Left lobe of liver (tissue), 2 donors: Measurements from ENCODE around the gene EFCAB6. TPM values are rescaled to one million over a fixed set of nuclear protein-coding genes. Genes with fewer than 3 reads are reported as not detected.
"Not testable (repeated sequence)": the region's sequence is repeated elsewhere in the genome, so short reads cannot be mapped to it uniquely, and the experiment has no call there.

Source experiments
- ATAC-seq: fragments of 200-7000 bp; cut with Tn5 transposase; one replicate; pipeline ENCODE4 v1.9.1; 2020; ENCODE audit warnings: mild to moderate bottlenecking, moderate library complexity
- DNase-seq: peaks from one replicate; pipeline ENCODE4 v3.0.0-alpha.2; 2020; ENCODE audit warnings: low spot score
- total RNA-seq: library from RNA; stranded (reverse); gene quantifications from one replicate; pipeline ENCODE4 v1.2.1, GENCODE V29; 2021
- donor health status: DM: no; HTN: no; CAD: no; lungs with moderate emphysema.
- donor health status: DM: no; HTN: yes; CAD: no.

The EFCAB6 gene
- total RNA-seq, 1 donor from 2014 or later = 0.45 TPM

GRCh38 chr22:43723816-43724215 lies 88.3 kb downstream of the EFCAB6 start:
- no peak for ATAC-seq
- no peak for DNase-seq

GRCh38 chr22:43722444-43722843 lies 89.7 kb downstream of the EFCAB6 start:
- no peak for ATAC-seq
- no peak for DNase-seq

GRCh38 chr22:43720716-43721115 lies 91.4 kb downstream of the EFCAB6 start:
- ATAC-seq = no peak
- DNase-seq = no peak

GRCh38 chr22:43714104-43714503 lies 98.0 kb downstream of the EFCAB6 start:
- DNase-seq (no peak), ATAC-seq (no peak)

GRCh38 chr22:43711681-43712080 lies 100.4 kb downstream of the EFCAB6 start:
- ATAC-seq (no peak), DNase-seq (no peak)

DNA sequence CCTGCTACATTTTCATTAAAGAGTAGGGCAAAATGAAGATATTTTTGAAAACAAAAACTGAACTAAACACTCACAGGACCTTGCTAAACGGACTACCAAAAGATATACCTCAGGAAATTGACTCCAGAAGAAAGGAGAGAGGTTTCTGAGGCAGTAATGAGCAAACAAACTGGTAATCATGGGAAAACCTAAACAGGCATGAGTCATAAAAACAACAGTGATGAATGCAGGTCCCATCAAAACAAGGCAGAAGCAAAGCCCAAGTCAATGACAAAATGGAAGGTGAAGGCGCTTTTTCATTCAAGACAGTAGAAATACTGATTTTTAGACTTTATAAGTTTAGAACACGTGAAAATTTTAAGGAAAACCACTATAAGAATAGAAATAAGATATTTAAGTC lies 104.5 kb downstream of the EFCAB6 start:
- DNase-seq (no peak), ATAC-seq (no peak)

DNA sequence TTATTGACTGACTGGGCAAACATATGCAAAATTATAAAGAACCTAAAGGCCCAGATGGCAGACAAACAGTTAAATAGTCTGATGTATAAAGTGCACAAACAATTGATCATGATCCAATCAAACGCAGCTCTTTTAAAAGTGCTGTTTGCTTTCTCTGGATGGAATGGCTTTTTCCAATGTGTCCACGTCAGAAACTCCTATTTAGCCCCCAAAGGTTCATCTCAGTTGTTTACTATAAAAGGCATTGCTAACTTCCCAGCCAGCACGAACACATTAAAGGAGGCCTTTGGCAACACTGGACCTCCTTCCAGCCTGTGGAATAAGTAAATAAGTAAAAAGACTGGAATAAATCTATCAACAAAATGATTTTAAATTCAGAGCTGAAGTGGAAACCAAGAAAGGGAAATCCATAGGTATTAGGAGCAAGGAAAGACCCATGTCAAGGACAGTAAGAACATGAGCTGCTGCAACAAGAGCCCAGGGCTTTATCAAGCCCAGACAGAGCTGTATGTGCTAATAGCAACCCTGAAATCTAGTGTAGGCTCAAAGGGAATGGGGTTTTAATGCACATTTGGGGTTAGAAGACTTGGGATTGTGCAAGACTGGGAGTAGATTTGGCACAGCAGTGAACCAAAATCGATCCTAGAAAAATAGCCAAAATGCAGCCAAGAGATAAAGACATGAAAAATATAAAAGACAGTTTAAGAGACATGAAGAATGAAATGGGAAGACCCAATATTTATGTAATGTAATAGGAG lies 105.4 kb downstream of the EFCAB6 start:
- ATAC-seq = peak; percentile 57
- no peak for DNase-seq

DNA sequence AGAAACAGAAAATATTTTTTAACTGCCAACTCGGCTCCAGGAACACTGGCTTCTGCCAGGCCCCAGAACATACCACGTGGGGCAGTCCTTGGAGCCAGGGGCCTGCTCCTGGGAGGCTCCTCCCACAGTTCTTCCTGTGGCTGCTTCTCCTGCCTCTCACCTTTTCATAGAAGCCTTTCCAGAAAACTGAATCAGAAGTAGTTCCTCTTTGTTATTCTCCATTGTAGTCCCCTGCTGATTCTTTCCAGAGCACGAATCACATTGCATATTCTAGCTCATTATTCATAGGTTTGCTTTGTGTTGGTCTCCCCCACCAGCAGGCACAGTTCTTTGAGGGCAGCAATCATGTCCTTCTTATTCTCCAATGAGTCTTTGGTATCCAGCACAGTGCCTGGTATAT lies 106.0 kb downstream of the EFCAB6 start:
- ATAC-seq (peak; percentile 26), DNase-seq (no peak)

GRCh38 chr22:43704051-43704450 lies 108.1 kb downstream of the EFCAB6 start:
- ATAC-seq = no peak
- DNase-seq = no peak

DNA sequence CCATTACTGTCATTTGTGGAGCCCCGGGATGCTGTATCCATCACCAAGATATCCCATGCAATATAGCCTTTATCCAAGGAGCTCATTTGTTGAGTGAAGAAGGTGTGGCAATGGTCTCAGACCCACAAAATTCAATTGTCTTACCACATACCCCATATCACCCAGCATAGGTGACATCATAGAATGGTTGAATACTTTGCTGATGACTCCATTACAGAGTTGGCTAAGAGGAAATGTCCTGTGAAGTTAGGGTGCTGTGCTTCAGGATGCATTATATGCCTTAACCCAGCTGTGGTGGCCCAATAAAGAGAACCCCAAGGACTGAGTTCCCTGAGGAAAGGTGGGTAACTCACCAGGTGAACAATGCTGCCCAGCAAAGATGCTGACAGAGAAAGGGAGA lies 113.7 kb downstream of the EFCAB6 start:
- ATAC-seq = no peak

DNA sequence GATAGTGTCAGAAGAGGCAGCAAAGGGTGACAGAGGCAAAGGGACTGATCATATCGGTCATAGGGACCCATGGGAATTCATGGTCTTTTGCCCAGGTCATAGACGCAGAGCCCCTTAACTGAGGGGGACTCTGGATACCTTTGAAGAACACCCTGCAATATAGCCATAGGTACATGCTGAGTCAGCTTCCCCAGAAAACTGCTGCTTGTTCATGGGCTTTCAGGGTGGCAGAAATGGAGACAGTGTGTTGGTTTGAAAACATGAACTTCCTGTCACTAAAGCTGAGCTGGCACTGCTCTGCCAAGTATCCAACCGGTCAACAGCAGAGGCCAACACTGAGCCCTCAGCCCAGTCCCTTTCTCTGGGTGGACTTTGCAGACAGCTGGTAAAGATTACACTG lies 114.2 kb downstream of the EFCAB6 start:
- ATAC-seq (no peak), DNase-seq (no peak)

More for the DNA sequence above, 113.7 kb downstream of the EFCAB6 start:
- no peak for DNase-seq

DNA sequence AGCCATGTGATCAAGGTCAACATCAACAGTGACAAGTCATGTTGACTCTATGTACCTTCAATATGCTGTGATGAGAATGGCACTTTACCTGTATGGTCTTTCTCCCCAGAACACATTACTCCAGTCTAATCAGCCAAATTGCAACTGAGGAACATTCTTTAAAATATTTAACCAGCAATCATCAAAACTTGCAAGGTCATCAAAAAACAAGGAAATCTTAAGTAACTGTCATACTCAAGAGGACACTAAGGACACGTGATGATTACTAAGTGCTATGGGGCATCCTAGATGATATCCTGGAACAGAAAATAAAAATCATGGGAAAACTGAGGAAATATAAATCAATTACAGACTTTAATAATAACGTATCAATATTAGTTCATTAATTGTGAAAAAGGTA lies 118.9 kb downstream of the EFCAB6 start:
- ATAC-seq = no peak
- DNase-seq = no peak

DNA sequence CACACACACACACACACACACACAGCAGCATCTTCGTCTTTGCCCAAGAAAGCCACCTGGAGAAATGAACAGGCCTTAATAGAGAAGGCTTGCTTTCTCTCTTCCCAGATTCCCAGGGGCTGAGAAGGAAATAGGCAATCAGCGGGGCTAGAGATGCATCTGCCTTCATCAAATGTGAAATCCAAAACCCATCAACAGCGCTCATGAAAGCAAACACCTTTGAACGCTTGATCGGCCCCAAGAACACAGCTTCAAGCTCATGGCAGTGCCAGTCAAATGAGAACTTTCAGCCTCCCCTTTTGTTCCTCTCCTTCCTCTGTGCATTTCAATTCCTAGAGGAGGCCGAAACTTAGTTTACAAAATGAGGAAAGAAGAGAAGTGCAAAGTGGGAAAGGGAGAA lies 122.7 kb downstream of the EFCAB6 start:
- DNase-seq (no peak), ATAC-seq (no peak)

DNA sequence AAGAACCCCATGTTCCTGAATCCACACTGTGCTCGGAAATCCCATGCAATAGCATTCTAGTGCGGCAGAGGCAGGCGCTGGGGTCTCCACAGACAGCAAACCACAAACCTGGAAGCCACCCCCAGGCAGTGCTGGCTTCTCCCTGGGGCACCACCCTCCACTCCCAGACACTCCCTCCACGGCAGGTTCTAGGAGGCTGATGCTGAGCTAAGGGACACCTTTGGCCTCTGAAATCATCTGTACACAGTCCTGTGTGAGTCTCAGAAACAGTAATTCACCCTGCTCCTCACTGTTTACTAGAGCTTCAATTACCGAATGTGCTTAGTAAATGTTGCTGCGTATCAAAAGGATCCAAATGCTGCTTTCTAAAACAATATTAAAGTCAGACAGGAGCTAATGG lies 129.3 kb downstream of the EFCAB6 start:
- ATAC-seq (no peak), DNase-seq (no peak)

GRCh38 chr22:43681731-43682360 lies 130.3 kb downstream of the EFCAB6 start:
- DNase-seq (no peak), ATAC-seq (no peak)

GRCh38 chr22:43670513-43670912 lies 141.6 kb downstream of the EFCAB6 start:
- DNase-seq (no peak), ATAC-seq (peak; percentile 87)

DNA sequence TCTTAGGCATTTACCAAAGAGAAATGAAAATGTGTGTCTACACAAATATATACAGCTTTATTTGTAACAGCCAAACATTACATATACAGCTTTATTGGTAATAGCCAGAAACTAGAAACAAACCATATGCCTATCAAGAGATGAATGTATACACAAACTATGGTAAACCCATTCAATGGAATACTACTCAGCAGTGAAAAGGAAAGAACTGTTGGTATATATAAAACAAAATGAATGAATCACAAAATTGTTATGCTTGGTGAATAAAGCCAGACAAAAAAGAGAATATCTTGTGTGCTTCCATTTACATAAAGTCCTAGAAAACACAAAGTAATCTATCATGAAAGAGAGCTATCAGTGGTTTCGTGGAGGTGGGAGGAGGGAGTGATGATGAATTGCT lies 142.9 kb downstream of the EFCAB6 start:
- DNase-seq (no peak), ATAC-seq (no peak)

DNA sequence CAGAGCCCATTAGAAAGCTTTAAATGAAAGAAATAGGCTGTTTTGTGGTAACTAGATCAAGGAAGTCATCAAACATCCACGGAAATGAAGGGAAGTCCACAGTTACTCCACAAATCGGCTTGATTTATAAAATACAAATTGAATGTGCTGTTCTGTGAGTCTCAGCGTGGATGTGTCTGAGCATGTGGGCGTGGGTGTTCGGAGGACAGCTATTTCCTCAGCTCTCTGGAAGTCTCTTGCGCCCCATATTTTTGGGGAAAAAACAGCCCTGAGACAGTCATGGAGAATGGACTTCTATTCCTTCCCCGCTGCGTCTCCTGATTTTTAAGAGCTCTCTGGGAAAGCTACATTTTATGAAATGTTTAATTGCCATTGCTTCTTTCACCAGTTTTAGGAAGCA lies 144.4 kb downstream of the EFCAB6 start:
- no peak for DNase-seq
- no peak for ATAC-seq

- DNase-seq (no peak), ATAC-seq (no peak)
Observed at GRCh38 chr22:43666457-43666856, 145.6 kb downstream of the EFCAB6 start.

GRCh38 chr22:43658823-43659222 lies 153.3 kb downstream of the EFCAB6 start:
- DNase-seq = no peak
- ATAC-seq = no peak

DNA sequence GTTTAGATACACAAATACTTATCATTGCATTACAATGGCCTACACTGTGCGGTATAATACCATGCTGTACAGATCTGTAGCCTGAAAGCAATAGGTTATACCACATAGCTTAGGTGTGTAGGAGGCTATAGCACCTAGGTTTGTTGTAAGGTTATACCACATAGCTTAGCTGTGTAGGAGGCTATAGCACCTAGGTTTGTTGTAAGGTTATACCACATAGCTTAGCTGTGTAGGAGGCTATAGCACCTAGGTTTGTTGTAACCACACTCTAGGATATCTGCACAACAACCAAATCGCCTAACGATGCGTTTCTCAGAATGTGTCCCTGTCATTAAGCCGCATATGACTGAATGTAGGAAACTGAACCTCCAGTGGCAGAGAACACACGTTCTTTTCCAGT lies 155.5 kb downstream of the EFCAB6 start:
- not testable (repeated sequence) for ATAC-seq, DNase-seq

- no peak for ATAC-seq
- DNase-seq = no peak
Observed at GRCh38 chr22:43654271-43654670, 157.8 kb downstream of the EFCAB6 start.

DNA sequence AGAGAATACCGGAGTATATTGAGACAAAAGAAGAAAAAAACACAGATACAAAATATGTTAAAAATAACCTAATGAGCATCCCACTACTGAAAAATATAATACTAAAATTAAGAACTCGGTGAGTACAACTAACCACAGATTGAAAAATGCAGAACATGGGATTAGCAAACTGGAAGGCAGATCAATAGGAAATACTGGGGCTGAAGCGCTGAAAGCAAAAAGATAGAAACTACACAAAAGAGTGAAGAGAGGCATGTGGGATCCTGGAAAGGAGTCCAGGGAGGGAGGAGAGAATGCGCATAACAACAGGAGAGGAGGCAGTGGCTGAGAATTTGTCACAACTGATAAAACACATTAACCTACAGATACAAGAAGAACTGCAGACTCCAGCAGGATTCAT lies 159.3 kb downstream of the EFCAB6 start:
- DNase-seq (no peak), ATAC-seq (no peak)
